Measurements from ENCODE around the gene ERI2.
A peak's percentile ranks its signal among the peaks of the same experiment; 100 is the strongest.
"Not testable (repeated sequence)": the region's sequence is repeated elsewhere in the genome, so short reads cannot be mapped to it uniquely, and the experiment has no call there.

ERI2 gene

DNA sequence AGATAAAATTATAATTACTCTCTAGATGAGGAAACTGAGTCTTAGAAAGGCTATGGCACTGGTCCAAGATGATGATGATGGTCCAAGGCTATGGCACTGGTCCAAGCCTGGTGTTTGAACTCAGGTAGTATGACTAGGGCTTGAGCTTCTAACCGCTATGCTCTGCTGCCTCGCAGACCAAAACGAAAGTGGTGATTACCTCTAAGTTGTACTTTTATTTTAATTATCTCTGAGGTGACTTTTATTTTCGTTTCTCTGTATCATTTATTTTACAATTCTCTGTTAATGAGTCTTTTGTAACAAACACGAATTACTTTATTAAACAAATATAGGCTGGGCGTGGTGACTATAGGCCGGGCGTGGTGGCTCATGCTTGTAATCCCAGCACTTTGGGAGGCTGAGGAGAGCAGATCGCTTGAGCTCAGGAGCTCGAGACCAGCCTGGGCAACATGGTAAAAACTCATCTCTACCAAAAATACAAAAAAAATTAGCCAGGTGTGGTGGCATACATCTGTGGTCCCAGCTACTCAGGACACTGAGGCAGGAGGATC, 5.7 kb upstream of the ERI2 start:
- CTCF ChIA-PET: interaction anchor here (0.8 to 1.1 kb wide), 2 partner anchors 38 to 489 kb away, joined by 3 read pairs; no protein-coding TSS in a partner anchor
- no peak for DNase-seq (ENCODE audit: low read depth, low spot score)
- POLR2A ChIA-PET: no interaction called here
- TF ChIP-seq, protein P1, sequence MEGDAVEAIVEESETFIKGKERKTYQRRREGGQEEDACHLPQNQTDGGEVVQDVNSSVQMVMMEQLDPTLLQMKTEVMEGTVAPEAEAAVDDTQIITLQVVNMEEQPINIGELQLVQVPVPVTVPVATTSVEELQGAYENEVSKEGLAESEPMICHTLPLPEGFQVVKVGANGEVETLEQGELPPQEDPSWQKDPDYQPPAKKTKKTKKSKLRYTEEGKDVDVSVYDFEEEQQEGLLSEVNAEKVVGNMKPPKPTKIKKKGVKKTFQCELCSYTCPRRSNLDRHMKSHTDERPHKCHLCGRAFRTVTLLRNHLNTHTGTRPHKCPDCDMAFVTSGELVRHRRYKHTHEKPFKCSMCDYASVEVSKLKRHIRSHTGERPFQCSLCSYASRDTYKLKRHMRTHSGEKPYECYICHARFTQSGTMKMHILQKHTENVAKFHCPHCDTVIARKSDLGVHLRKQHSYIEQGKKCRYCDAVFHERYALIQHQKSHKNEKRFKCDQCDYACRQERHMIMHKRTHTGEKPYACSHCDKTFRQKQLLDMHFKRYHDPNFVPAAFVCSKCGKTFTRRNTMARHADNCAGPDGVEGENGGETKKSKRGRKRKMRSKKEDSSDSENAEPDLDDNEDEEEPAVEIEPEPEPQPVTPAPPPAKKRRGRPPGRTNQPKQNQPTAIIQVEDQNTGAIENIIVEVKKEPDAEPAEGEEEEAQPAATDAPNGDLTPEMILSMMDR (IDR thresholded peaks at IDR 0.05; ENCODE audit: insufficient read depth, low read length, missing control alignments): no peak
- H3K4me3 ChIP-seq (ENCODE audit: low read depth, low read length): no peak overlapping the region

DNA sequence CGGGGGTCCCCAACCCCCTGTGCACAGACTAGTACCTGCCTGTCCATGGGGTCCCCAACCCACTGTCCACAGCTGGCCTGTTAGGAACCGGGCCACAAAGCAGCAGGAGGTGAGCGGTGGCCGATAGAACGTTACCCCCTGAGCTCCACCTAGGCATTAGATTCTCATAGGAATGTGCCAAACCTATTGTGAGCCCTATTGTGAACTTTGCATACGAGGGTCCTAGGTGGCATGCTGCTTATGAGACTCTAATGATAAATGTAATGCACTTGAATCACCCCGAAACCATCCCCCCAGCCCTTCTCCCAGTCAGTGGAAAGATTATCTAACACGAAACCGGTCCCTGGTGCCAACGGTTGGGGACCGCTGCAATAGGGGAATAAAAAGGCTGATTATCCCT, 1.6 kb upstream of the ERI2 start:
- POLR2A ChIA-PET: no interaction called here
- H3K4me3 ChIP-seq (ENCODE audit: low read depth, low read length): no peak overlapping the region
- TF ChIP-seq, protein P1 (IDR thresholded peaks at IDR 0.05; ENCODE audit: insufficient read depth, low read length, missing control alignments): no peak
- CTCF ChIA-PET: interaction anchor here (2.1 to 2.4 kb wide), 2 partner anchors 10 to 40 kb away, joined by 7 read pairs; no protein-coding TSS in a partner anchor
- DNase-seq (ENCODE audit: low read depth, low spot score): no peak

DNA sequence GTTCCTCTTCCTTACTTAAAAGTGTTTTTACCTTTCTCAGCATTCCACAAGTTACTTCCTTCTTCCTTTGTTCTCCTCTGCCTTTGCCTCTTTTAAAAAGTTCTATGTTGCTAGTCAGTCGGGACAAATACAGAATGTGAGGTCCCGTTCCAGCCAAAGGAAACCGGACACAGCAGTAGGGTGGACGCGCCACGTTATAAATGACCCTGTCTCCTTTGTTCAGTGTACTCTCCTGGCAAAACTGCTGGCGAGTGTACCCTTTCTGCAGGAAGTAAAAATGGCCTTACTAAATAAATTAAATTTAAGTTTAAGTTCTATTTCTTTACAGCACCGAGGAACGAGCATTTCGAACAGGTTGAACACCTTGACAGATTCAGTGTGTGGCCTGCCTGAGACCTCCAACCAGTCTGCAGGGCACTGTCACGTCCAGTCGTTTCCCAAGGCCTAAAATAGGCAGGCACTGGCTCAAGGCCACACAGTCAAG, 546 bp downstream of the ERI2 start:
- H3K4me3 ChIP-seq (ENCODE audit: low read depth, low read length): peak overlapping the region; percentile 85
- not testable (repeated sequence) for DNase-seq (ENCODE audit: low read depth, low spot score)
- CTCF ChIA-PET: interaction anchor here (1.3 to 5.2 kb wide), 7 partner anchors 13 to 496 kb away, joined by 3 to 21 read pairs (median 5); no protein-coding TSS in a partner anchor
- POLR2A ChIA-PET: interaction anchor here (1.3 kb wide), 1 partner anchor 95 kb away, joined by 5 read pairs; the partner anchor contains the start of genes DCUN1D3 and LYRM1

DNA sequence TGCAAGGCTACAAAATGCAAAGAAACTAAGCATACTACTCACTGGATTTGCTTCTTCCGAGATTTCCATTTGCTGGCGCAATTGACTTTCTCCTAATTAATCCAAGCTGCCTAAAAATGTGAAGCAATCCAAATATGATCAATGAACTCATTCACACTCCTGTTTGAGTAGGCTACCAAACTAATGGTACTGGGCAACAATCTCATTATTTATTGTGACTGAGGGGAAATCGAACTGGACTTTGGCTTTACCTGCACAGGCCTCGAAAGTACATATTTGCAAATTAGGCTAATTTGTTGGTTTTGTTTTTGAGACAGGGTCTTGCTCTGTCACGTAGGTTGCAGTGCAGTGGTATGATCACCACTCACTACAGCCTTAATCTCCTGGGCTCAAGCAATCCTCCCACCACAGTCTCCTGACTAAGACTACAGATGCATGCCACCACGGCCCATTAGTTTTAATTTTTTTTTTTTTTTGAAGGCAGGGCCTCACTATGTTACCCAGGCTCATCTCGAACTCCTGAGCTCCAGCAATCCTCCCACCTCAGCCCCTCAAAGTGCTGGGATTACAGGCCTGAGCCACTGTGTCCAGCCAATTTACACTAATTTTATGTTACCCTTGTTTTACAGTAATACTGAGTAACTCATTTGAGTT, 2.6 kb downstream of the ERI2 start:
- TF ChIP-seq, protein P1 (IDR thresholded peaks at IDR 0.05; ENCODE audit: insufficient read depth, low read length, missing control alignments): no peak
- DNase-seq (ENCODE audit: low read depth, low spot score): no peak
- POLR2A ChIA-PET: no interaction called here
- H3K4me3 ChIP-seq (ENCODE audit: low read depth, low read length): no peak overlapping the region
- CTCF ChIA-PET: interaction anchor here (1.4 to 5.2 kb wide), 3 partner anchors 12 to 497 kb away, joined by 4 to 21 read pairs (median 5); no protein-coding TSS in a partner anchor

DNA sequence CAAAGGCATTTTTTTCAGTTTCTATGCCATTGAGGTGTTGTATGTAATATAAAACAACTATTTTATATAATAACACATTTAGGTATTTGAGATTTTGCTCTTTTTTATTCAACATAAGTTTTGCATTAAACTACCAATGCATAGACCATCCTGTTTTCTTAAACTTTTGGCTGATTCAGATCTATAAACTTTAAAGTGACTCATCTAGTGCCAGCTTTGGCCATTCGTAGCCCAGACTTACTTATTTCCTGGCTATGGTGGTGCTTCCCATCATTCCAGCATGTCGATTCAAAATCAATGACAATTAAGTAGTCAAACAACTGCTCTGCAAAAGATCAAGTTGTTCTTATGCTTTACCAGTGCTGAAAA, 3.1 kb downstream of the ERI2 start:
- DNase-seq (ENCODE audit: low read depth, low spot score): no peak
- no peak overlapping the region for H3K4me3 ChIP-seq (ENCODE audit: low read depth, low read length)
- POLR2A ChIA-PET: no interaction called here
- CTCF ChIA-PET: interaction anchor here (5.2 kb wide), 1 partner anchor 11 kb away, joined by 21 read pairs; no protein-coding TSS in a partner anchor
- TF ChIP-seq, protein P1 (IDR thresholded peaks at IDR 0.05; ENCODE audit: insufficient read depth, low read length, missing control alignments): no peak

DNA sequence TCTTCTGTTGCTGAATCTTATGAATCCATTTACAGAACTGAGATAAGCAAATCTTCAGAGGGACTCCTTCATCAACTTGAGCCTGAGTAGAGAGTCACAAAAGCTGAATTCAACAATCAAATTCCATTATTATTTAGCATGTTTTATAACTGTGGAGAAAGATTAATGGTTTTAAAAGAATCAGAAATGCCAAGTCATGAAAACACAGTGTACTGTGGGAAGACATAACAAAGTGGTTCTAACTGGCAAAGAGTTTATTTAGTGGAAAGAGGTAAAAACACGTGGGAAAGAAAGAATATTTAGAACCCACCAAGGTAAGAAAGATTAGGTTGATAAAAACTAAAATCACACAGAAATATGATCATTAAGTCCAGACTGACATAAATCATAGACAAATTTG, 5.0 kb downstream of the ERI2 start:
- POLR2A ChIA-PET: no interaction called here
- H3K4me3 ChIP-seq (ENCODE audit: low read depth, low read length): no peak overlapping the region
- TF ChIP-seq, protein P1 (IDR thresholded peaks at IDR 0.05; ENCODE audit: insufficient read depth, low read length, missing control alignments): no peak
- no peak for DNase-seq (ENCODE audit: low read depth, low spot score)
- CTCF ChIA-PET: interaction anchor here (1.7 kb wide), 1 partner anchor 500 kb away, joined by 8 read pairs; no protein-coding TSS in a partner anchor
